ENCODE data around the gene CRABP2. TPM values are rescaled to one million over a fixed set of nuclear protein-coding genes. Genes with fewer than 3 reads are reported as not detected.
A peak's percentile ranks its signal among the peaks of the same experiment; 100 is the strongest.

Gene CRABP2
- total and polyA plus RNA-seq, 2 experiments from 2014 or later: 45.9 to 137 TPM

GRCh38 chr1:156740741-156741480 is 35.5 kb upstream of the CRABP2 start, which contains the start of gene MRPL24:
Gene MRPL24 (minus strand): TSS chr1:156741088. CDS start chr1:156738704, 2,384 bp downstream.
- Mint-ChIP-seq H3K27me3 (ENCODE audit: insufficient read depth, low read depth, poor library complexity) (peaks cover 25% of the 10 kb centered on the region), H3K27ac (peak within 1 kb of the TSS; percentile 99), H3K9me3 (no peaks in the 10 kb centered on the region; the same call in 2 of the 3 replicates), H3K4me3 (peak within 1 kb of the TSS; percentile 98), H3K4me1 (peaks cover 28% of the 10 kb centered on the region), H3K36me3 (ENCODE audit: low read depth) (peaks cover 55% of the 10 kb centered on the region)
- no peaks in the 10 kb centered on the region for H3K9me2 ChIP-seq (ENCODE audit: insufficient read depth)
- peaks cover 19% of the 10 kb centered on the region for H3K79me2 ChIP-seq (replicated peaks; ENCODE audit: insufficient read depth)
- peaks cover 5% of the 10 kb centered on the region; the same call in 1 of the 2 replicates for H3K36me3 ChIP-seq (ENCODE audit: insufficient read depth)
- H3K4me2 ChIP-seq: peak within 1 kb of the TSS; percentile 87
- peak within 1 kb of the TSS; percentile 84 for H3K27ac ChIP-seq (ENCODE audit: low read depth)
- no peak for TF ChIP-seq EZH2 (IDR thresholded peaks at IDR 0.05; ENCODE audit: low read depth, unreplicated experiment)
- 0 out of 2 replicates have a peak, but pooled peaks have one; percentile 25 for TF ChIP-seq ZNF114 (CRISPR knock-in tag; IDR thresholded peaks at IDR 0.05)
- peak; percentile 100 for TF ChIP-seq ETS1 (IDR thresholded peaks at IDR 0.05)
- no peak for TF ChIP-seq EZH2phosphoT487 (IDR thresholded peaks at IDR 0.05; ENCODE audit: unreplicated experiment)
- no peak for TF ChIP-seq ZNF462 (CRISPR knock-in tag; IDR thresholded peaks at IDR 0.05)
- peak; percentile 6 for TF ChIP-seq REST (IDR thresholded peaks at IDR 0.05; ENCODE audit: unreplicated experiment)
- TF ChIP-seq NANOG (IDR thresholded peaks at IDR 0.05; ENCODE audit: borderline replicate concordance): peak; percentile 28; the same call in 1 of the 2 replicates
- TF ChIP-seq CTCF (conservative IDR thresholded peaks at IDR 0.05; ENCODE audit: low read depth in 2 of 2): no peak
- peak; percentile 82; the same call in 1 of the 2 replicates for TF ChIP-seq CREB1 (CRISPR knock-in tag; IDR thresholded peaks at IDR 0.05; ENCODE audit: low read depth)
- no peak for TF ChIP-seq JUNB (IDR thresholded peaks at IDR 0.05; ENCODE audit: unreplicated experiment)
- no peak; the same call in 1 of the 2 replicates for TF ChIP-seq ZNF331 (CRISPR knock-in tag; IDR thresholded peaks at IDR 0.05; ENCODE audit: low read depth)
- peak; percentile 87 for TF ChIP-seq POLR2AphosphoS5 (IDR thresholded peaks at IDR 0.05; ENCODE audit: low read depth)
- TF ChIP-seq STAT1 (IDR thresholded peaks at IDR 0.05; ENCODE audit: unreplicated experiment): no peak
- peaks cover 22% of the 10 kb centered on the region for H3F3A ChIP-seq (replicated peaks; ENCODE audit: low read depth)
- H3K4me1 ChIP-seq (ENCODE audit: insufficient read depth): peaks cover 34% of the 10 kb centered on the region
- H2AFZ ChIP-seq: peak within 1 kb of the TSS; percentile 5; the same call in 1 of the 2 replicates
- H3K27me3 ChIP-seq (ENCODE audit: insufficient read depth): no peaks in the 10 kb centered on the region
- DNase-seq (ENCODE audit: low spot score) (peak; percentile 100), ATAC-seq (peak; percentile 90)
- peak within 1 kb of the TSS; percentile 62 for H3K4me3 ChIP-seq
- peaks cover 7% of the 10 kb centered on the region for H4K20me1 ChIP-seq (replicated peaks; ENCODE audit: insufficient read depth)
